ENCODE data around the gene LEAP2. TPM values are rescaled to one million over a fixed set of nuclear protein-coding genes. Genes with fewer than 3 reads are reported as not detected.

LEAP2 gene
- polyA plus RNA-seq, 2 of the 4 experiments (the other 2 are of a cell fraction), result 1.6 to 4.8 TPM

- Histone ChIP-seq H3K4me1 (peaks cover 3% of the 10 kb centered on the region; the same call in 1 of the 3 replicates), H3K9me3 (no peaks in the 10 kb centered on the region), H3K4me3 (no peak overlapping the region), H3K4me2 (no peak overlapping the region), H3K27ac (no peak overlapping the region)
- DNase-seq (ENCODE audit: low read depth in 1 of 2, low spot score in 1 of 2), result no peak
- POLR2A ChIA-PET, result interaction anchor here (0.9 kb wide), 1 partner anchor 136 kb away, joined by 4 read pairs; no protein-coding TSS in a partner anchor
- CTCF ChIA-PET, result interaction anchor here (0.9 to 4.6 kb wide), 14 partner anchors 7 to 439 kb away, joined by 3 to 69 read pairs (median 4); partner anchors contain the start of genes CCNI2, GDF9 and UQCRQ
- FAIRE-seq, result no peak
- TF ChIP-seq KDM5A (IDR thresholded peaks at IDR 0.05), result no peak
- TF ChIP-seq HOXB13 (CRISPR knock-in tag; IDR thresholded peaks at IDR 0.05; ENCODE audit: low read depth), result no peak
- TF ChIP-seq RAD21 (conservative IDR thresholded peaks at IDR 0.05 in 1 of 2, IDR thresholded peaks at IDR 0.05 in 1 of 2), result no peak
- TF ChIP-seq HES2 (IDR thresholded peaks at IDR 0.05), result no peak
- no peak for TF ChIP-seq TP53 (CRISPR knock-in tag; IDR thresholded peaks at IDR 0.05)
- no peak for TF ChIP-seq KDM1A (IDR thresholded peaks at IDR 0.05; ENCODE audit: low read depth)
- no peak for TF ChIP-seq NFE2L2 (conservative IDR thresholded peaks at IDR 0.05; ENCODE audit: low read length)
- no peak for TF ChIP-seq NPAS2 (CRISPR knock-in tag; IDR thresholded peaks at IDR 0.05; ENCODE audit: borderline replicate concordance)
- no peak for TF ChIP-seq HDAC2 (IDR thresholded peaks at IDR 0.05)
- TF ChIP-seq MAX (IDR thresholded peaks at IDR 0.05), result no peak
- no peak for TF ChIP-seq SREBF2 (IDR thresholded peaks at IDR 0.05)
- TF ChIP-seq ELK1 (IDR thresholded peaks at IDR 0.05; ENCODE audit: low read depth, low read length), result no peak
- no peak for TF ChIP-seq ZC3H11A (IDR thresholded peaks at IDR 0.05)
- TF ChIP-seq MAZ (IDR thresholded peaks at IDR 0.05; ENCODE audit: borderline replicate concordance, low read depth, low read length), result no peak
- 71% methylated on average over 6 of the region's 6 CpGs for WGBS (ENCODE audit: missing lambda C conversion rate)
- no peak for ATAC-seq
Measured at GRCh38 chr5:132826424-132827082, 46.9 kb upstream of the LEAP2 start.

GRCh38 chr5:132827943-132828673 is 45.4 kb upstream of the LEAP2 start:
- TF ChIP-seq CBX2 (IDR thresholded peaks at IDR 0.05; ENCODE audit: borderline replicate concordance, low read depth), result no peak
- TF ChIP-seq RCOR1 (IDR thresholded peaks at IDR 0.05; ENCODE audit: low read depth, low read length), result no peak
- no peak for TF ChIP-seq ZC3H11A (IDR thresholded peaks at IDR 0.05)
- no peak for TF ChIP-seq ESRRA (IDR thresholded peaks at IDR 0.05; ENCODE audit: borderline replicate concordance, low read length)
- no peak for TF ChIP-seq JUNB (IDR thresholded peaks at IDR 0.05)
- no peak for TF ChIP-seq PHF8 (IDR thresholded peaks at IDR 0.05; ENCODE audit: borderline replicate concordance, low read depth)
- TF ChIP-seq JUN (IDR thresholded peaks at IDR 0.05), result no peak
- TF ChIP-seq KDM1A (IDR thresholded peaks at IDR 0.05; ENCODE audit: low read depth), result no peak
- no peak for TF ChIP-seq NPAS2 (CRISPR knock-in tag; IDR thresholded peaks at IDR 0.05; ENCODE audit: borderline replicate concordance)
- no peak for TF ChIP-seq SMC3 (IDR thresholded peaks at IDR 0.05)
- TF ChIP-seq EP300 (IDR thresholded peaks at IDR 0.05), result no peak
- no peak for TF ChIP-seq RFX5 (IDR thresholded peaks at IDR 0.05)
- TF ChIP-seq MYC (IDR thresholded peaks at IDR 0.05; ENCODE audit: borderline replicate concordance, low read length), result no peak
- POLR2A ChIA-PET, result no interaction called here
- no peak for ATAC-seq
- DNase-seq (ENCODE audit: low read depth in 1 of 2, low spot score in 1 of 2), result no peak
- Histone ChIP-seq H3K4me3 (no peak overlapping the region), H3K27ac (no peak overlapping the region), H3K9me3 (no peaks in the 10 kb centered on the region), H3K4me2 (no peak overlapping the region), H3K4me1 (peaks cover 3% of the 10 kb centered on the region; the same call in 1 of the 3 replicates)
- FAIRE-seq, result no peak
- WGBS (ENCODE audit: missing lambda C conversion rate), result 85% methylated on average over 4 of the region's 4 CpGs
- CTCF ChIA-PET, result interaction anchor here (0.6 to 8.9 kb wide), 17 partner anchors 9 to 535 kb away, joined by 3 to 82 read pairs (median 8); partner anchors contain the start of genes CCNI2, GDF9, LEAP2 and UQCRQ
